Central memory CD8-positive, alpha-beta T cell (primary cell): ENCODE measurements around the gene SNTG2.

Experiments
- ATAC-seq: fragments of 150-1000 bp; cut with Tn5 transposase; replicated peaks from 2 replicates; pipeline ENCODE4 v1.10.0; 2022; ENCODE audit warnings: mild to moderate bottlenecking, moderate FRiP score, moderate number of reproducible peaks; ENCODE audit not compliant: poor library complexity, severe bottlenecking; ENCODE audit errors: extremely low read depth
- DNase-seq, 2 donors: peaks; one replicate each; pipeline ENCODE4 v3.0.0; 2021; ENCODE audit warnings: low spot score in 2 of 2
- H3K27ac Mint-ChIP-seq: one replicate; pipeline ENCODE4 v1.8.0; 2022; ENCODE audit warnings: low read depth, mild to moderate bottlenecking, moderate library complexity, mixed read lengths
- H3K27me3 Mint-ChIP-seq: one replicate; pipeline ENCODE4 v1.8.0; 2022; ENCODE audit warnings: mixed read lengths
- H3K36me3 Mint-ChIP-seq: one replicate; pipeline ENCODE4 v1.8.0; 2022; ENCODE audit warnings: mild to moderate bottlenecking, moderate library complexity, mixed read lengths; ENCODE audit not compliant: insufficient read depth
- H3K4me1 Mint-ChIP-seq: one replicate; pipeline ENCODE4 v1.8.0; 2022; ENCODE audit warnings: mixed read lengths
- H3K4me3 Mint-ChIP-seq: one replicate; pipeline ENCODE4 v1.8.0; 2022; ENCODE audit warnings: mild to moderate bottlenecking, moderate library complexity, mixed read lengths
- H3K9me3 Mint-ChIP-seq: one replicate; pipeline ENCODE4 v1.8.0; 2022; ENCODE audit warnings: mixed read lengths

The SNTG2 gene

DNA sequence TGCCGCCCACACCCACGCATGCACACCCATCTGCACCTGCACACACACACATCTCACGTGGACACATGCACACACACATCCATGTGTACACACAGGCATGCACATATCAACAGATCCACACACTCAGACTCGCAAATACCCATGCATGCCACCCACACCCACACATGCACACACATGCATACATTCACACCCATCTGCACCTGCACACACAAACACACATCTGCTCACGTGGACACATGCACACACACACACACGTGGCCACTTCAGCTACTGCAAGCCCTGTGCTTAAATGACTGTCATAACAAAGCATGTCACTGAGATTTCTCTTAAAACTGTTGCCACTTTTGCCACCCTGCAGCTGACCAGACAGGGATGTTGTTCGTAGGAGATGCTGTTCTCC, 186.6 kb downstream of the SNTG2 start:
- DNase-seq (no peak), ATAC-seq (no peak)
- no peaks in the 10 kb centered on the region for H3K4me1 Mint-ChIP-seq
- H3K27me3 Mint-ChIP-seq = peaks cover 22% of the 10 kb centered on the region
- H3K4me3 Mint-ChIP-seq = no peak overlapping the region
- peaks cover 3% of the 10 kb centered on the region for H3K36me3 Mint-ChIP-seq
- no peak overlapping the region for H3K27ac Mint-ChIP-seq
- H3K9me3 Mint-ChIP-seq = no peaks in the 10 kb centered on the region

DNA sequence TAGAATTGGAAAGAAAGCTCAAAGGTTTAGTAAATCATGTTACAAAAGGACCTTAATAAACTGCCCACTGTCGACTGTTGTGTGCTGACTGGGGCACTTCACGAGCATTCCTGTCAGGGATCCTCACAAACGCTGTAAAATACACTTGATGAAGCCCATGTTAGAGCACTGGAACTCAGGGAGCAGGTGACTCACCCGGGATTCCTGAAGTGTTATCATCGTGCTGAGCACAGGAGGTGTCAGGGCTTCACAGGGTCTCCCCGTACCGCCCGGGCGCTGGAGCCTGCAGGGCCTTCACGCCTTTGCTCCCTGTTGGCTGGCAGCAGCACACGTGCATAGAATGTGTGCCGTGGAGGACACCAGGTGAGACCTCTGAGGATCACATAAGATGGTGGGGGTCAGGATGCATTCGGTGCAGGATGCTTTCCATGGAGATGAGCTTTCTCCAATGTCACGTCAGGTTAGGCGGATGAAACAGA, 187.3 kb downstream of the SNTG2 start:
- Mint-ChIP-seq H3K9me3 (no peaks in the 10 kb centered on the region), H3K4me1 (no peaks in the 10 kb centered on the region), H3K36me3 (peaks cover 4% of the 10 kb centered on the region), H3K4me3 (no peak overlapping the region), H3K27ac (no peak overlapping the region), H3K27me3 (peaks cover 28% of the 10 kb centered on the region)
- DNase-seq (no peak), ATAC-seq (no peak)

- Mint-ChIP-seq H3K36me3 (peaks cover 3% of the 10 kb centered on the region), H3K4me3 (no peak overlapping the region), H3K27me3 (peaks cover 33% of the 10 kb centered on the region), H3K27ac (no peak overlapping the region), H3K4me1 (no peaks in the 10 kb centered on the region), H3K9me3 (no peaks in the 10 kb centered on the region)
- ATAC-seq (no peak), DNase-seq (no peak)
These were observed 189.8 kb downstream of the SNTG2 start for GRCh38 chr2:1140389-1141003.

DNA sequence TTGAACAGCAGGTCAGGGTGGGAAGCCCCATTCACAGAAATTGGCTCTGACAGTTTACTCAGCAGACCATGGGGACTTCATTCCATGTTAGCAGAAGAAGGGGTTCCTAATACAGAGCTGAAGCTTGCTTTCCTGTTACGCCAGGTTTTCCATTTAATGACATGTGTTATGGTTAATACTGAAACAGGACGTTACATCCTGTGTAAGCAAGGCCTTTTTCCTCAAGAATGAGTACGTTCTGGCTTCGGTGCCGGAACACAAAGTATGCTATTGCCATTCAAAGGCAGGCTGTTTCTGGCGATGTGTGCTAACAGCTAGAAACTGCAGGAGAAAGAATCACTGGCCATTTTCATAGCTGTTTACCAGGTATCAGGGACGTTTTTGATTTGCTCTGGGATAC, 190.4 kb downstream of the SNTG2 start:
- H3K9me3 Mint-ChIP-seq = no peaks in the 10 kb centered on the region
- DNase-seq (no peak), ATAC-seq (no peak)
- H3K27me3 Mint-ChIP-seq = peaks cover 33% of the 10 kb centered on the region
- H3K4me3 Mint-ChIP-seq = no peak overlapping the region
- H3K4me1 Mint-ChIP-seq = no peaks in the 10 kb centered on the region
- H3K27ac Mint-ChIP-seq = no peak overlapping the region
- peaks cover 3% of the 10 kb centered on the region for H3K36me3 Mint-ChIP-seq

DNA sequence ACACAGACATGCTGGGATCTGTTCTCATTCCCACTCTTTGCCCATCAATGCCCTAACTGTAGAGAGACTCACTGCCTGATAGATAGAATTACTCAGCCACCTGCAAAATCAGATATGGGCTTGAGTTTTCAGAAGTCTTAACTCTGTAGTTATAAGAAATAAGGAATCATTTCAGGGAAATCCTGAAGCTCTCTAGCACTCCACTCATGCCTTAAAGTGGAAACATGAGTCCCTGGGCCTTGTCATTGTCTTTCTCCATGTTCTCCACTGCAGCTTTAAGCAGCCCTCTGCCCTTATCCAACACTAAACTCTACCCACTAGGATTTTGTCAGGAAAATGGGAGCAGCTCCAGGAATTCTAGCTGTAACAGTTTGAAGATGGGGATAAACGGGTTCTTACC, 192.5 kb downstream of the SNTG2 start:
- no peak overlapping the region for H3K4me3 Mint-ChIP-seq
- ATAC-seq = no peak
- no peaks in the 10 kb centered on the region for H3K4me1 Mint-ChIP-seq
- peaks cover 3% of the 10 kb centered on the region for H3K36me3 Mint-ChIP-seq
- no peak overlapping the region for H3K27ac Mint-ChIP-seq
- H3K27me3 Mint-ChIP-seq = peaks cover 26% of the 10 kb centered on the region
- DNase-seq = no peak
- H3K9me3 Mint-ChIP-seq = no peaks in the 10 kb centered on the region

- DNase-seq (no peak), ATAC-seq (no peak)
- Mint-ChIP-seq H3K27ac (no peak overlapping the region), H3K9me3 (no peaks in the 10 kb centered on the region), H3K27me3 (peaks cover 12% of the 10 kb centered on the region), H3K36me3 (peaks cover under 1% of the 10 kb centered on the region), H3K4me1 (no peaks in the 10 kb centered on the region), H3K4me3 (no peak overlapping the region)
These were observed 197.4 kb downstream of the SNTG2 start for GRCh38 chr2:1147873-1148612.

GRCh38 chr2:1150724-1151511, 200.3 kb downstream of the SNTG2 start:
- H3K27ac Mint-ChIP-seq = no peak overlapping the region
- no peaks in the 10 kb centered on the region for H3K4me1 Mint-ChIP-seq
- H3K36me3 Mint-ChIP-seq = no peaks in the 10 kb centered on the region
- no peak overlapping the region for H3K4me3 Mint-ChIP-seq
- DNase-seq (no peak), ATAC-seq (no peak)
- no peaks in the 10 kb centered on the region for H3K9me3 Mint-ChIP-seq
- no peaks in the 10 kb centered on the region for H3K27me3 Mint-ChIP-seq

GRCh38 chr2:1152375-1152774, 201.7 kb downstream of the SNTG2 start:
- Mint-ChIP-seq H3K9me3 (no peaks in the 10 kb centered on the region), H3K4me3 (no peak overlapping the region), H3K27ac (no peak overlapping the region), H3K36me3 (no peaks in the 10 kb centered on the region), H3K27me3 (no peaks in the 10 kb centered on the region), H3K4me1 (no peaks in the 10 kb centered on the region)
- no peak for ATAC-seq
- no peak for DNase-seq

GRCh38 chr2:1153920-1154319, 203.3 kb downstream of the SNTG2 start:
- H3K27me3 Mint-ChIP-seq = no peaks in the 10 kb centered on the region
- DNase-seq = no peak
- no peak for ATAC-seq
- H3K4me3 Mint-ChIP-seq = no peak overlapping the region
- H3K9me3 Mint-ChIP-seq = no peaks in the 10 kb centered on the region
- no peaks in the 10 kb centered on the region for H3K4me1 Mint-ChIP-seq
- H3K27ac Mint-ChIP-seq = no peak overlapping the region
- H3K36me3 Mint-ChIP-seq = no peaks in the 10 kb centered on the region

DNA sequence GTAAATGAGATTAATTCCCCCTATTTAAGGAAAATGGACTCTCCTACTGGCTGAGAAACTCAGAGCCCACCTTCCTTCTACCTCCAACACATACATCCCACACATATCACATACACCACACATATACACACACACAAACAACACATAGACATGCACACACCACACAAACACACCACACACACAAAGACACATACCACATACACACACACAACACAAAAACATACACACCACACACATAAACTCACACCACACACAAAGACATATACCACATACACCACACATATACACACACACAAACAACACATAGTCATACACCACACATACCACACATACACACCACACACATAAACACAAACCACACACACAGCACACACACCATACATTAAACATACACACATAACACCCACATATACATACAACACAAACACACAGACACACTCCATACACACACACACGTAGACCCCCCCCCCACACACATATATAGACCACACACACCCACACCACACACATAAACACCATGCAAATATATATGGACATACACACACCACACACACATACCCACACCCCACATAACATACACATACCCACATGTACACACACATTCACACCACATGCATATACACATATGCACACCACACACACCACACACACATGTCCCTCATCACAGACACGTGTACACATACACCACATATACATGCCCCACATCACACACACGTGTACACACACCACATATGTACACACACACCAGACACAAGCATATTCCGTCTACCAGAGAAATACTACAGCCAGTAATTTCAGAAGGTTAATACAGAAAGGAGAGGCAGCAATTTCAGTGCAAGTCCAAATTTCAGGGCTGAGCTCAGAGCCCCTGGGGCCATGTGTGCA, 204.3 kb downstream of the SNTG2 start:
- H3K36me3 Mint-ChIP-seq = no peaks in the 10 kb centered on the region
- H3K27me3 Mint-ChIP-seq = no peaks in the 10 kb centered on the region
- DNase-seq (no peak), ATAC-seq (no peak)
- no peak overlapping the region for H3K27ac Mint-ChIP-seq
- no peak overlapping the region for H3K4me3 Mint-ChIP-seq
- no peaks in the 10 kb centered on the region for H3K9me3 Mint-ChIP-seq
- H3K4me1 Mint-ChIP-seq = no peaks in the 10 kb centered on the region

DNA sequence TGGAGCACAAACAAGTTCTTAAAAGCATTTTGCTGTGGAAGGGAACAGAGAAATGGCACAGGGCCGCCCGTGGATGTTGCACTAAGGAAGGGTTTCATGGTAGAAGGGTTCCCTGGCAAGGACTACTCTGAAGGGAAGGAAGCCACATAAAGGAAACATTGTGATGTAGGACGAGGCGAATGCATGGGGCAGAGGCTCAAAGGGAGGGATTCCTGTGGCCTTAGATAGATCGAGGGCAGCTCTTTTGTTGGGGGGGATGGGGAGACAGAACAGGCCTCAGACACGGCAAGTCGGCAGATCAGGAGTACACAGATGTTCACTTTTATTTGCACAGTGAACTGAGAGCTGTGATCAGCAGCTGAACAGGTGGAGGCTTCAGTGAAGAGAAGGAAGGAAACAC, 205.4 kb downstream of the SNTG2 start:
- no peak for DNase-seq
- Mint-ChIP-seq H3K27me3 (no peaks in the 10 kb centered on the region), H3K4me1 (peaks cover 3% of the 10 kb centered on the region), H3K9me3 (no peaks in the 10 kb centered on the region), H3K36me3 (no peaks in the 10 kb centered on the region), H3K27ac (no peak overlapping the region), H3K4me3 (no peak overlapping the region)
- ATAC-seq = no peak

DNA sequence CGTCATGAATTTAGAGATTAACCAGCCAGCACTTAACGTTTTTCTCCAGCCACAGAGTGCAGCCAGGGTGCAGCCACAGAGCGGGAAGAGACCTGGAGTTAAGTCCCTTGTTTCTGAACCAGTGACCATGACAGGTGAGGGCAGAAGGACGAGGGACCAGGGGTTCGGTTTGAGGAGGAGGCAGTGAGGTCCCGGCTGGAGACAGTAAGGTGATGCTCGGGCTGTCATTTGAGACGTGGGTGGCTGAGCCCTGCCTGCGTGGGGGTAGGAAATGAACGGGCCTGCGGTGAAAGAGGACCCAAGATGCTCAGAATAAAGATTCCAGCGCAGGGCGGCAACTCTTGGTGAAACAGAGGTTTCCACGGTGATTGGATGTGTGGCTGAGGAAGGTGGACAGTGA, 205.9 kb downstream of the SNTG2 start:
- Mint-ChIP-seq H3K9me3 (no peaks in the 10 kb centered on the region), H3K4me1 (peaks cover 4% of the 10 kb centered on the region), H3K36me3 (no peaks in the 10 kb centered on the region), H3K4me3 (no peak overlapping the region), H3K27me3 (no peaks in the 10 kb centered on the region), H3K27ac (no peak overlapping the region)
- ATAC-seq (no peak), DNase-seq (no peak)
